Measurements from ENCODE around the gene AUNIP. TPM values are rescaled to one million over a fixed set of nuclear protein-coding genes. Genes with fewer than 3 reads are reported as not detected.

Gene AUNIP
- total RNA-seq, 1 experiment from 2014 or later = 12.1 TPM

DNA sequence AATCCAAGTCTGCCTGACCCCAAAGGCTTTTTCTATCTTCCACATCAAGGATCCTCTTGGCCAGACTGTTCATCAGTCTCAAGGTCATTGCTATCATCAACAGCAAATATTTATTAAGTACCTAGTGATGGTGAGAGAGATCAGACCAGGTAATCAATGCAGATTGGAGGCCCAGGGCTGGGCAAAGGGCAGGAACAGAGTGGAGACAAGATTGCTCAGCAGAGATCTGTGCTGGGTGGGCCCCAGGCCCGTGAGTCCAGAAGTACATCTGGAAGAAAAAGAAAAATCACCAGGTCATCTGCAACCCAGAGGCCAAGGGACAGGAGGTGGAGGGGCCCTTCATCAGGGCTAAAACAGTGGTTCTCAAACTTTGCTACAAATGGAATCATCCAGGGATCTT is 26.3 kb upstream of the AUNIP start (continued):
- TF ChIP-seq, protein P1, sequence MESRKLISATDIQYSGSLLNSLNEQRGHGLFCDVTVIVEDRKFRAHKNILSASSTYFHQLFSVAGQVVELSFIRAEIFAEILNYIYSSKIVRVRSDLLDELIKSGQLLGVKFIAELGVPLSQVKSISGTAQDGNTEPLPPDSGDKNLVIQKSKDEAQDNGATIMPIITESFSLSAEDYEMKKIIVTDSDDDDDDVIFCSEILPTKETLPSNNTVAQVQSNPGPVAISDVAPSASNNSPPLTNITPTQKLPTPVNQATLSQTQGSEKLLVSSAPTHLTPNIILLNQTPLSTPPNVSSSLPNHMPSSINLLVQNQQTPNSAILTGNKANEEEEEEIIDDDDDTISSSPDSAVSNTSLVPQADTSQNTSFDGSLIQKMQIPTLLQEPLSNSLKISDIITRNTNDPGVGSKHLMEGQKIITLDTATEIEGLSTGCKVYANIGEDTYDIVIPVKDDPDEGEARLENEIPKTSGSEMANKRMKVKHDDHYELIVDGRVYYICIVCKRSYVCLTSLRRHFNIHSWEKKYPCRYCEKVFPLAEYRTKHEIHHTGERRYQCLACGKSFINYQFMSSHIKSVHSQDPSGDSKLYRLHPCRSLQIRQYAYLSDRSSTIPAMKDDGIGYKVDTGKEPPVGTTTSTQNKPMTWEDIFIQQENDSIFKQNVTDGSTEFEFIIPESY (IDR thresholded peaks at IDR 0.05; ENCODE audit: extremely low read depth, insufficient replicate concordance, low read length) = no peak
- TF ChIP-seq SRF (IDR thresholded peaks at IDR 0.05; ENCODE audit: low read depth) = no peak
- TF ChIP-seq ZNF274 (IDR thresholded peaks at IDR 0.05; ENCODE audit: low read depth, low read length) = no peak
- TF ChIP-seq, protein P2, sequence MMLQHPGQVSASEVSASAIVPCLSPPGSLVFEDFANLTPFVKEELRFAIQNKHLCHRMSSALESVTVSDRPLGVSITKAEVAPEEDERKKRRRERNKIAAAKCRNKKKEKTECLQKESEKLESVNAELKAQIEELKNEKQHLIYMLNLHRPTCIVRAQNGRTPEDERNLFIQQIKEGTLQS (IDR thresholded peaks at IDR 0.05) = no peak
- no peak for TF ChIP-seq ZFX (IDR thresholded peaks at IDR 0.05)

DNA sequence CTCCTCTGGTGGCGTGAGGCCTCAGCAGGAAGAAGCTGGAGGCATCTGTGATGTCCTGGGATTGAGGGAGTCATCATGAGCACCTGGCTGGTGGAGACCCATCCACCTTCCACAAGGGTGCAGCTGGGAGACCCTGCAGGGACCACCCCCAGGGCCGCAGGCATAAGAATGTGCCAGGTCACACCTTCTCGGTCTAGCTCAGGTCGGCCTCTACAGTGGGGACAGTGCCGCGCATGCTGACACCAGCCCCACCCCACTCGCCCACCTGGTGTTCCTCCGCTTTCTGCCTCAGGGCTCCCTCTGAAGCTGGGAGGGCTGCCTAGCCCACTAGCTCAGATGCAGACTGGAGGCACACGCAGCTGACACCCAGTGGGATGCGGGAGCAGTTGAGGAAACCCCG is 22.0 kb upstream of the AUNIP start:
- BruUV-seq (replicated peaks) = no TSS peak
- no peaks in the 10 kb centered on the region for H3K79me2 ChIP-seq (ENCODE audit: insufficient read depth, low read length)

More for the DNA sequence above, 22.0 kb upstream of the AUNIP start:
- no peak overlapping the region for H3K4me2 ChIP-seq (ENCODE audit: low read length)
- ATAC-seq (no peak), DNase-seq (ENCODE audit: low read depth, low spot score) (no peak)
- POLR2A ChIA-PET = interaction anchor here (1.1 kb wide), 1 partner anchor 9 kb away, joined by 5 read pairs; no protein-coding TSS in a partner anchor
- H3K36me3 ChIP-seq (ENCODE audit: control insufficient read depth in 1 of 2, insufficient read depth in 2 of 2, low read length in 2 of 2) = no peaks in the 10 kb centered on the region
- H3K27me3 ChIP-seq (ENCODE audit: insufficient read depth, low read length) = no peaks in the 10 kb centered on the region
- no peaks in the 10 kb centered on the region for H3K9me3 ChIP-seq (ENCODE audit: control insufficient read depth in 1 of 2, insufficient read depth in 1 of 2, low read depth in 1 of 2, low read length in 2 of 2)
- intact Hi-C loops (cut with micrococcal nuclease) = no loop called here
- peaks cover 4 to 11% of the 10 kb centered on the region in 2 experiments for H3K4me1 ChIP-seq (ENCODE audit: control insufficient read depth in 1 of 2, insufficient read depth in 2 of 2, low read length in 2 of 2)
- TF ChIP-seq EZH2phosphoT487 (IDR thresholded peaks at IDR 0.05; ENCODE audit: borderline replicate concordance) (no peak), ZNF274 (IDR thresholded peaks at IDR 0.05; ENCODE audit: low read depth, low read length) (no peak), CBX3 (IDR thresholded peaks at IDR 0.05; ENCODE audit: low read depth) (no peak), FOSL1 (IDR thresholded peaks at IDR 0.05; ENCODE audit: low read depth) (no peak), SIN3A (IDR thresholded peaks at IDR 0.05; ENCODE audit: low read depth) (no peak), POLR2A (IDR thresholded peaks at IDR 0.05; ENCODE audit: borderline replicate concordance, extremely low read depth, insufficient read depth, insufficient read length) (no peak), RAD21 (IDR thresholded peaks at IDR 0.05; ENCODE audit: low read depth) (no peak), SP1 (IDR thresholded peaks at IDR 0.05; ENCODE audit: low read depth) (no peak), EGR1 (IDR thresholded peaks at IDR 0.05; ENCODE audit: low read depth) (no peak), POLR2AphosphoS5 (IDR thresholded peaks at IDR 0.05; ENCODE audit: low read depth, low read length) (no peak), CEBPB (IDR thresholded peaks at IDR 0.05; ENCODE audit: low read depth) (no peak)
- TF ChIP-seq, protein P3, sequence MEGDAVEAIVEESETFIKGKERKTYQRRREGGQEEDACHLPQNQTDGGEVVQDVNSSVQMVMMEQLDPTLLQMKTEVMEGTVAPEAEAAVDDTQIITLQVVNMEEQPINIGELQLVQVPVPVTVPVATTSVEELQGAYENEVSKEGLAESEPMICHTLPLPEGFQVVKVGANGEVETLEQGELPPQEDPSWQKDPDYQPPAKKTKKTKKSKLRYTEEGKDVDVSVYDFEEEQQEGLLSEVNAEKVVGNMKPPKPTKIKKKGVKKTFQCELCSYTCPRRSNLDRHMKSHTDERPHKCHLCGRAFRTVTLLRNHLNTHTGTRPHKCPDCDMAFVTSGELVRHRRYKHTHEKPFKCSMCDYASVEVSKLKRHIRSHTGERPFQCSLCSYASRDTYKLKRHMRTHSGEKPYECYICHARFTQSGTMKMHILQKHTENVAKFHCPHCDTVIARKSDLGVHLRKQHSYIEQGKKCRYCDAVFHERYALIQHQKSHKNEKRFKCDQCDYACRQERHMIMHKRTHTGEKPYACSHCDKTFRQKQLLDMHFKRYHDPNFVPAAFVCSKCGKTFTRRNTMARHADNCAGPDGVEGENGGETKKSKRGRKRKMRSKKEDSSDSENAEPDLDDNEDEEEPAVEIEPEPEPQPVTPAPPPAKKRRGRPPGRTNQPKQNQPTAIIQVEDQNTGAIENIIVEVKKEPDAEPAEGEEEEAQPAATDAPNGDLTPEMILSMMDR (IDR thresholded peaks at IDR 0.05 in 2 of 3, conservative IDR thresholded peaks at IDR 0.05 in 1 of 3; ENCODE audit: borderline replicate concordance in 1 of 3, insufficient read depth in 1 of 3, low read depth in 2 of 3, low read length in 2 of 3) = no peak
- TF ChIP-seq, protein P4, sequence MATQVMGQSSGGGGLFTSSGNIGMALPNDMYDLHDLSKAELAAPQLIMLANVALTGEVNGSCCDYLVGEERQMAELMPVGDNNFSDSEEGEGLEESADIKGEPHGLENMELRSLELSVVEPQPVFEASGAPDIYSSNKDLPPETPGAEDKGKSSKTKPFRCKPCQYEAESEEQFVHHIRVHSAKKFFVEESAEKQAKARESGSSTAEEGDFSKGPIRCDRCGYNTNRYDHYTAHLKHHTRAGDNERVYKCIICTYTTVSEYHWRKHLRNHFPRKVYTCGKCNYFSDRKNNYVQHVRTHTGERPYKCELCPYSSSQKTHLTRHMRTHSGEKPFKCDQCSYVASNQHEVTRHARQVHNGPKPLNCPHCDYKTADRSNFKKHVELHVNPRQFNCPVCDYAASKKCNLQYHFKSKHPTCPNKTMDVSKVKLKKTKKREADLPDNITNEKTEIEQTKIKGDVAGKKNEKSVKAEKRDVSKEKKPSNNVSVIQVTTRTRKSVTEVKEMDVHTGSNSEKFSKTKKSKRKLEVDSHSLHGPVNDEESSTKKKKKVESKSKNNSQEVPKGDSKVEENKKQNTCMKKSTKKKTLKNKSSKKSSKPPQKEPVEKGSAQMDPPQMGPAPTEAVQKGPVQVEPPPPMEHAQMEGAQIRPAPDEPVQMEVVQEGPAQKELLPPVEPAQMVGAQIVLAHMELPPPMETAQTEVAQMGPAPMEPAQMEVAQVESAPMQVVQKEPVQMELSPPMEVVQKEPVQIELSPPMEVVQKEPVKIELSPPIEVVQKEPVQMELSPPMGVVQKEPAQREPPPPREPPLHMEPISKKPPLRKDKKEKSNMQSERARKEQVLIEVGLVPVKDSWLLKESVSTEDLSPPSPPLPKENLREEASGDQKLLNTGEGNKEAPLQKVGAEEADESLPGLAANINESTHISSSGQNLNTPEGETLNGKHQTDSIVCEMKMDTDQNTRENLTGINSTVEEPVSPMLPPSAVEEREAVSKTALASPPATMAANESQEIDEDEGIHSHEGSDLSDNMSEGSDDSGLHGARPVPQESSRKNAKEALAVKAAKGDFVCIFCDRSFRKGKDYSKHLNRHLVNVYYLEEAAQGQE (IDR thresholded peaks at IDR 0.05; ENCODE audit: low read depth) = no peak
- no peak overlapping the region for H2AFZ ChIP-seq (ENCODE audit: low read depth, low read length, poor library complexity, severe bottlenecking)
- no peaks in the 10 kb centered on the region for H4K20me1 ChIP-seq (ENCODE audit: insufficient read depth)
- RAD21 ChIA-PET (ENCODE audit: low non-redundant PET in 1 of 2, low total read pairs in 2 of 2, uncharacterized antibody in 2 of 2, unreplicated experiment in 2 of 2) = no interaction called here
- H3K9ac ChIP-seq (ENCODE audit: low read length) = no peak overlapping the region
- no peaks in the 10 kb centered on the region for H3K9me2 ChIP-seq (ENCODE audit: insufficient read depth)
- no peak overlapping the region for H3K27ac ChIP-seq (ENCODE audit: low read depth, low read length)
- H3K4me3 ChIP-seq (replicated peaks in 1 of 2; ENCODE audit: low read depth in 1 of 2, low read length in 2 of 2) = no peak overlapping the region
- CTCF ChIA-PET = no interaction called here

All from HCT116 (cell line).